Tibial nerve (tissue), 4 donors: ENCODE data around the gene CSNK1A1L. TPM values are rescaled to one million over a fixed set of nuclear protein-coding genes. Genes with fewer than 3 reads are reported as not detected.

Source experiments
- DNase-seq, 2 donors: peaks; one replicate each; pipeline ENCODE4 v3.0.0-alpha.2; 2019; ENCODE audit warnings: low spot score in 2 of 2
- H3K27ac ChIP-seq, 4 donors: fragments of 200-600 bp; sonication (generic) in 3 of 4; one replicate each; pipeline ENCODE4 v1.5.1; 2017 to 2019; ENCODE audit warnings: mild to moderate bottlenecking in 1 of 4
- H3K27me3 ChIP-seq, 2 donors: fragments of 200-600 bp; sonication (generic) in 1 of 2; one replicate each; pipeline versions ENCODE4 v1.5.1 to v1.6.0; 2017 to 2019
- H3K36me3 ChIP-seq, 3 donors: fragments of 200-600 bp; sonication (generic); one replicate each; pipeline ENCODE4 v1.5.1; 2018 to 2019
- H3K4me1 ChIP-seq, 4 donors: fragments of 200-600 bp; sonication (generic) in 3 of 4; one replicate each; pipeline ENCODE4 v1.5.1; 2017 to 2019
- H3K4me3 ChIP-seq, 4 donors: fragments of 200-600 bp; sonication (generic) in 3 of 4; one replicate each; pipeline ENCODE4 v1.5.1; 2017 to 2019; ENCODE audit warnings: mild to moderate bottlenecking in 1 of 4, moderate library complexity in 1 of 4
- H3K9me3 ChIP-seq, 4 donors: fragments of 200-600 bp; sonication (generic) in 3 of 4; one replicate each; pipeline ENCODE4 v1.5.1; 2017 to 2019
- CTCF ChIP-seq, 5 experiments: fragments of 200-600 bp in 3 of 5; fragments of 450-650 bp in 2 of 5; sonication (generic) in 3 of 5; IDR thresholded peaks; one replicate each; pipeline ENCODE4 v1.5.1; 2016 to 2019; ENCODE audit warnings: antibody characterized with exemption in 5 of 5, mild to moderate bottlenecking in 3 of 5, moderate library complexity in 2 of 5
- EP300 ChIP-seq, 2 donors: sonication (generic); formaldehyde crosslinking; IDR thresholded peaks; one replicate each; pipeline ENCODE4 v1.6.1; 2017; ENCODE audit warnings: antibody characterized with exemption in 2 of 2, mild to moderate bottlenecking in 1 of 2
- POLR2A ChIP-seq, 2 donors: fragments of 450-650 bp; IDR thresholded peaks; one replicate each; pipeline ENCODE4 v1.6.1; 2017; ENCODE audit warnings: antibody characterized with exemption in 2 of 2, mild to moderate bottlenecking in 2 of 2, moderate library complexity in 2 of 2
- WGBS, 2 donors: methylation state at CpG; one replicate each; pipeline ENCODE4 v1.1.5; 2018; 5-methylcytosine and 5-hydroxymethylcytosine counted together
- total RNA-seq, 4 donors: library from RNA; depleted of rRNA; stranded (reverse); fragments of >200 nt; gene quantifications; one replicate each; pipeline ENCODE4 v1.1.0, GENCODE V29; 2016

Gene CSNK1A1L
- total RNA-seq, 4 donors from 2014 or later: not detected

GRCh38 chr13:37123337-37123736 lies 17.9 kb upstream of the CSNK1A1L start:
- DNase-seq: no peak
- H3K9me3 ChIP-seq: no peaks in the 10 kb centered on the region
- TF ChIP-seq CTCF (IDR thresholded peaks at IDR 0.05) (no peak), EP300 (IDR thresholded peaks at IDR 0.05) (no peak), POLR2A (IDR thresholded peaks at IDR 0.05) (no peak)
- H3K4me3 ChIP-seq: no peak overlapping the region
- peaks cover 0 to 24% (median 0%) of the 10 kb centered on the region in 4 donors for H3K4me1 ChIP-seq
- 73% methylated on average over 1 of the region's 1 CpG for WGBS, 2 donors
- H3K36me3 ChIP-seq: no peaks in the 10 kb centered on the region
- no peaks in the 10 kb centered on the region for H3K27me3 ChIP-seq
- H3K27ac ChIP-seq: no peak overlapping the region

GRCh38 chr13:37118016-37118415 lies 12.6 kb upstream of the CSNK1A1L start:
- H3K4me1 ChIP-seq: peaks cover 0 to 5% (median 0%) of the 10 kb centered on the region in 4 donors
- H3K27ac ChIP-seq: no peak overlapping the region
- 28 to 31% methylated on average over 3 of the region's 3 CpGs for WGBS, 2 donors
- H3K27me3 ChIP-seq: no peaks in the 10 kb centered on the region
- no peaks in the 10 kb centered on the region for H3K36me3 ChIP-seq
- no peak for TF ChIP-seq POLR2A (IDR thresholded peaks at IDR 0.05)
- no peak for TF ChIP-seq CTCF (IDR thresholded peaks at IDR 0.05)
- no peak for TF ChIP-seq EP300 (IDR thresholded peaks at IDR 0.05)
- H3K9me3 ChIP-seq: no peaks in the 10 kb centered on the region
- DNase-seq: no peak
- H3K4me3 ChIP-seq: no peak overlapping the region

- TF ChIP-seq EP300 (IDR thresholded peaks at IDR 0.05): no peak
- 89 to 90% methylated on average over 4 of the region's 4 CpGs for WGBS, 2 donors
These were observed 8.8 kb upstream of the CSNK1A1L start for GRCh38 chr13:37114250-37114649.

GRCh38 chr13:37113534-37113933 lies 8.1 kb upstream of the CSNK1A1L start:
- TF ChIP-seq CTCF (IDR thresholded peaks at IDR 0.05) (no peak), POLR2A (IDR thresholded peaks at IDR 0.05) (no peak)
- Histone ChIP-seq H3K36me3 (no peaks in the 10 kb centered on the region), H3K4me1 (peaks cover 0 to 15% (median 0%) of the 10 kb centered on the region in 4 donors), H3K27me3 (no peaks in the 10 kb centered on the region), H3K27ac (no peak overlapping the region), H3K9me3 (no peaks in the 10 kb centered on the region), H3K4me3 (no peak overlapping the region)
- no peak for DNase-seq
- 98 to 100% methylated on average over 2 of the region's 2 CpGs for WGBS, 2 donors

More at GRCh38 chr13:37114250-37114649, 8.8 kb upstream of the CSNK1A1L start:
- no peaks in the 10 kb centered on the region for H3K27me3 ChIP-seq
- no peaks in the 10 kb centered on the region for H3K9me3 ChIP-seq
- no peak overlapping the region for H3K27ac ChIP-seq
- DNase-seq: no peak
- H3K4me1 ChIP-seq: peaks cover 0 to 13% (median 0%) of the 10 kb centered on the region in 4 donors
- H3K36me3 ChIP-seq: no peaks in the 10 kb centered on the region
- no peak overlapping the region for H3K4me3 ChIP-seq

- Histone ChIP-seq H3K36me3 (no peaks in the 10 kb centered on the region), H3K27me3 (no peaks in the 10 kb centered on the region)
- WGBS, 2 donors: 2 to 4% methylated on average over 1 of the region's 1 CpG
These were observed 3.7 kb upstream of the CSNK1A1L start for GRCh38 chr13:37109051-37109678.

More at GRCh38 chr13:37109051-37109678, 3.7 kb upstream of the CSNK1A1L start:
- peak in 1 of 2 donors; percentile 58 for DNase-seq
- no peak overlapping the region for H3K27ac ChIP-seq
- no peaks in the 10 kb centered on the region for H3K9me3 ChIP-seq
- H3K4me1 ChIP-seq: peaks cover 0 to 10% (median 0%) of the 10 kb centered on the region in 4 donors
- TF ChIP-seq CTCF (IDR thresholded peaks at IDR 0.05): peak; percentile 39 to 63 (median 57)
- no peak for TF ChIP-seq EP300 (IDR thresholded peaks at IDR 0.05)
- no peak for TF ChIP-seq POLR2A (IDR thresholded peaks at IDR 0.05)
- no peak overlapping the region for H3K4me3 ChIP-seq
